ENCODE measurements around the gene NCK1.

DNA sequence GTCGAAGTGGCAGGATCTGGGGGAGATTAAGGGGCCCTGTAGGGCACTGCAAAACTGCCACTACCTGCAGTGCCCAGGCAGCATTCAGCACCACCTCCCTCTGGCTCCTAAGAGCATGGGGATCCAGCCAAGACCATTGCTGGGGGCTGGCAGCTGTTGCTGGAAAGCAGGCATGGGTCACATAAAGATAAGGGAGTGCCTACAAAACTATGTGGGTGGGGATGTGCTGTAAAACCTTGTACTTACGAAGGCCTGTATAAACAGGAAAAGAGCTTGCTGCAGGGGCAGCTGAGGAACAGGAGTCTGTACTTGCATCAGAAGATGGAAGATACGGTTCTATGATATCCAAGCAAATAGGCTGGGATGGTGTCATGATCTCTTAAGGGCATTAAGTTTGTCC is 122.8 kb downstream of the NCK1 start:
- TF ChIP-seq, protein P1, sequence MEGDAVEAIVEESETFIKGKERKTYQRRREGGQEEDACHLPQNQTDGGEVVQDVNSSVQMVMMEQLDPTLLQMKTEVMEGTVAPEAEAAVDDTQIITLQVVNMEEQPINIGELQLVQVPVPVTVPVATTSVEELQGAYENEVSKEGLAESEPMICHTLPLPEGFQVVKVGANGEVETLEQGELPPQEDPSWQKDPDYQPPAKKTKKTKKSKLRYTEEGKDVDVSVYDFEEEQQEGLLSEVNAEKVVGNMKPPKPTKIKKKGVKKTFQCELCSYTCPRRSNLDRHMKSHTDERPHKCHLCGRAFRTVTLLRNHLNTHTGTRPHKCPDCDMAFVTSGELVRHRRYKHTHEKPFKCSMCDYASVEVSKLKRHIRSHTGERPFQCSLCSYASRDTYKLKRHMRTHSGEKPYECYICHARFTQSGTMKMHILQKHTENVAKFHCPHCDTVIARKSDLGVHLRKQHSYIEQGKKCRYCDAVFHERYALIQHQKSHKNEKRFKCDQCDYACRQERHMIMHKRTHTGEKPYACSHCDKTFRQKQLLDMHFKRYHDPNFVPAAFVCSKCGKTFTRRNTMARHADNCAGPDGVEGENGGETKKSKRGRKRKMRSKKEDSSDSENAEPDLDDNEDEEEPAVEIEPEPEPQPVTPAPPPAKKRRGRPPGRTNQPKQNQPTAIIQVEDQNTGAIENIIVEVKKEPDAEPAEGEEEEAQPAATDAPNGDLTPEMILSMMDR (conservative IDR thresholded peaks at IDR 0.05; ENCODE audit: low read depth in 2 of 2) = no peak
- TF ChIP-seq CREB1 (CRISPR knock-in tag; IDR thresholded peaks at IDR 0.05; ENCODE audit: low read depth) = no peak
- no peak for TF ChIP-seq EZH2 (IDR thresholded peaks at IDR 0.05; ENCODE audit: low read depth, unreplicated experiment)
- TF ChIP-seq, protein P2, sequence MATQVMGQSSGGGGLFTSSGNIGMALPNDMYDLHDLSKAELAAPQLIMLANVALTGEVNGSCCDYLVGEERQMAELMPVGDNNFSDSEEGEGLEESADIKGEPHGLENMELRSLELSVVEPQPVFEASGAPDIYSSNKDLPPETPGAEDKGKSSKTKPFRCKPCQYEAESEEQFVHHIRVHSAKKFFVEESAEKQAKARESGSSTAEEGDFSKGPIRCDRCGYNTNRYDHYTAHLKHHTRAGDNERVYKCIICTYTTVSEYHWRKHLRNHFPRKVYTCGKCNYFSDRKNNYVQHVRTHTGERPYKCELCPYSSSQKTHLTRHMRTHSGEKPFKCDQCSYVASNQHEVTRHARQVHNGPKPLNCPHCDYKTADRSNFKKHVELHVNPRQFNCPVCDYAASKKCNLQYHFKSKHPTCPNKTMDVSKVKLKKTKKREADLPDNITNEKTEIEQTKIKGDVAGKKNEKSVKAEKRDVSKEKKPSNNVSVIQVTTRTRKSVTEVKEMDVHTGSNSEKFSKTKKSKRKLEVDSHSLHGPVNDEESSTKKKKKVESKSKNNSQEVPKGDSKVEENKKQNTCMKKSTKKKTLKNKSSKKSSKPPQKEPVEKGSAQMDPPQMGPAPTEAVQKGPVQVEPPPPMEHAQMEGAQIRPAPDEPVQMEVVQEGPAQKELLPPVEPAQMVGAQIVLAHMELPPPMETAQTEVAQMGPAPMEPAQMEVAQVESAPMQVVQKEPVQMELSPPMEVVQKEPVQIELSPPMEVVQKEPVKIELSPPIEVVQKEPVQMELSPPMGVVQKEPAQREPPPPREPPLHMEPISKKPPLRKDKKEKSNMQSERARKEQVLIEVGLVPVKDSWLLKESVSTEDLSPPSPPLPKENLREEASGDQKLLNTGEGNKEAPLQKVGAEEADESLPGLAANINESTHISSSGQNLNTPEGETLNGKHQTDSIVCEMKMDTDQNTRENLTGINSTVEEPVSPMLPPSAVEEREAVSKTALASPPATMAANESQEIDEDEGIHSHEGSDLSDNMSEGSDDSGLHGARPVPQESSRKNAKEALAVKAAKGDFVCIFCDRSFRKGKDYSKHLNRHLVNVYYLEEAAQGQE (IDR thresholded peaks at IDR 0.05; ENCODE audit: unreplicated experiment) = no peak
- no peak for TF ChIP-seq NANOG (IDR thresholded peaks at IDR 0.05; ENCODE audit: borderline replicate concordance)
- no peak for TF ChIP-seq POLR2AphosphoS5 (IDR thresholded peaks at IDR 0.05; ENCODE audit: low read depth)
